Coronary artery (tissue), 2 donors: ENCODE measurements around the gene UBE3B.

ENCODE experiments used
- DNase-seq: peaks from one replicate; pipeline ENCODE4 v3.0.0-alpha.2; 2017; ENCODE audit warnings: low spot score
- H3K27ac ChIP-seq, 2 donors: fragments of 200-600 bp; sonication (generic); one replicate each; pipeline ENCODE4 v1.5.1; 2016 to 2019
- H3K4me3 ChIP-seq: fragments of 200-600 bp; sonication (generic); 2 replicates; pipeline ENCODE4 v1.5.1; 2016; ENCODE audit warnings: mild to moderate bottlenecking, moderate library complexity
- CTCF ChIP-seq: fragments of 200-600 bp; sonication (generic); IDR thresholded peaks from one replicate; pipeline ENCODE4 v1.5.1; 2019; ENCODE audit warnings: antibody characterized with exemption

UBE3B gene

GRCh38 chr12:109496306-109496705 lies 18.9 kb downstream of the UBE3B start:
- no peak for TF ChIP-seq CTCF
- no peak overlapping the region for H3K27ac ChIP-seq
- no peak overlapping the region for H3K4me3 ChIP-seq
- DNase-seq, result no peak

GRCh38 chr12:109497675-109498074 lies 20.2 kb downstream of the UBE3B start:
- H3K4me3 ChIP-seq, result no peak overlapping the region
- TF ChIP-seq CTCF, result no peak
- DNase-seq, result no peak

GRCh38 chr12:109500406-109501185 lies 23.2 kb downstream of the UBE3B start:
- no peak overlapping the region for H3K27ac ChIP-seq
- no peak for TF ChIP-seq CTCF
- DNase-seq, result no peak

More at GRCh38 chr12:109497675-109498074, 20.2 kb downstream of the UBE3B start:
- H3K27ac ChIP-seq, result no peak overlapping the region

GRCh38 chr12:109501299-109501698 lies 23.9 kb downstream of the UBE3B start:
- H3K27ac ChIP-seq, result no peak overlapping the region
- no peak for TF ChIP-seq CTCF

More at GRCh38 chr12:109500406-109501185, 23.2 kb downstream of the UBE3B start:
- H3K4me3 ChIP-seq, result no peak overlapping the region

GRCh38 chr12:109502332-109502731 lies 24.9 kb downstream of the UBE3B start:
- no peak overlapping the region for H3K4me3 ChIP-seq
- H3K27ac ChIP-seq, result no peak overlapping the region
- no peak for TF ChIP-seq CTCF
- DNase-seq, result no peak

More at GRCh38 chr12:109501299-109501698, 23.9 kb downstream of the UBE3B start:
- H3K4me3 ChIP-seq, result no peak overlapping the region
- DNase-seq, result no peak

- TF ChIP-seq CTCF, result no peak
- no peak overlapping the region for H3K27ac ChIP-seq
- no peak for DNase-seq
- H3K4me3 ChIP-seq, result no peak overlapping the region
These were observed 26.2 kb downstream of the UBE3B start for GRCh38 chr12:109503611-109504010.

- no peak overlapping the region for H3K4me3 ChIP-seq
- H3K27ac ChIP-seq, result no peak overlapping the region
- TF ChIP-seq CTCF, result no peak
- no peak for DNase-seq
These were observed 26.6 kb downstream of the UBE3B start for GRCh38 chr12:109504068-109504467.
